GM13977 (cell line): Measurements from ENCODE around the gene SHQ1.
"Not testable (repeated sequence)": the region's sequence is repeated elsewhere in the genome, so short reads cannot be mapped to it uniquely, and the experiment has no call there.

Experiments
- DNase-seq: peaks from one replicate; pipeline ENCODE4 v3.0.0; 2012; ENCODE audit warnings: low spot score
- in situ Hi-C: fragments of 300-500 bp; cut with MboI; formaldehyde crosslinking; loops from one replicate; pipeline ENCODE4 v1.12.0; 2022; ENCODE audit warnings: low sequenced_read_pairs, low pct_unique_long_range_greater_than_20kb, mixed read lengths, inconsistent platforms; ENCODE audit not compliant: unreplicated experiment
- TF ChIP-seq, protein P1 (sequence below): IDR thresholded peaks from 2 replicates; pipeline ENCODE4 v1.5.1; 2012; ENCODE audit warnings: mild to moderate bottlenecking, control low read depth; ENCODE audit not compliant: insufficient read depth; ENCODE audit errors: extremely low read depth, missing control alignments

SHQ1 gene

DNA sequence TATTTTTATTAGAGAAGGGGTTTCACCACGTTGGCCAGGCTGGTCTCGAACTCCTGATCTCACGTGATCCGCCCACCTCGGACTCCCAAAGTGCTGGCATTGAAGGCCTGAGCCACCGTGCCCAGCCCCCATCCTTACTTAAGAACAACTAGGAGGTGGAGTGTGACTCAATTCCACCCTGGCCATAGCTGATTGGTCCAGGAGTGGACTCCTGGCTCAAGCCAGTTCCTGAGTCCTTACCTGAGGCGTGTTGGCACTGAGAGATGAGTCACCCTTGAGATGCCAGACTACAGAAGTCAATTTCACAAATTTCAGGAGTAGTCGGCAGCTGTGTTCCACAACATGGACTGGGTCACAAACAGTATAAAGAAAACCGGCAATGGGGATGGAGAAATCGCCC, 124.2 kb downstream of the SHQ1 start:
- no peak for DNase-seq
- TF ChIP-seq, protein P1, sequence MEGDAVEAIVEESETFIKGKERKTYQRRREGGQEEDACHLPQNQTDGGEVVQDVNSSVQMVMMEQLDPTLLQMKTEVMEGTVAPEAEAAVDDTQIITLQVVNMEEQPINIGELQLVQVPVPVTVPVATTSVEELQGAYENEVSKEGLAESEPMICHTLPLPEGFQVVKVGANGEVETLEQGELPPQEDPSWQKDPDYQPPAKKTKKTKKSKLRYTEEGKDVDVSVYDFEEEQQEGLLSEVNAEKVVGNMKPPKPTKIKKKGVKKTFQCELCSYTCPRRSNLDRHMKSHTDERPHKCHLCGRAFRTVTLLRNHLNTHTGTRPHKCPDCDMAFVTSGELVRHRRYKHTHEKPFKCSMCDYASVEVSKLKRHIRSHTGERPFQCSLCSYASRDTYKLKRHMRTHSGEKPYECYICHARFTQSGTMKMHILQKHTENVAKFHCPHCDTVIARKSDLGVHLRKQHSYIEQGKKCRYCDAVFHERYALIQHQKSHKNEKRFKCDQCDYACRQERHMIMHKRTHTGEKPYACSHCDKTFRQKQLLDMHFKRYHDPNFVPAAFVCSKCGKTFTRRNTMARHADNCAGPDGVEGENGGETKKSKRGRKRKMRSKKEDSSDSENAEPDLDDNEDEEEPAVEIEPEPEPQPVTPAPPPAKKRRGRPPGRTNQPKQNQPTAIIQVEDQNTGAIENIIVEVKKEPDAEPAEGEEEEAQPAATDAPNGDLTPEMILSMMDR: no peak

DNA sequence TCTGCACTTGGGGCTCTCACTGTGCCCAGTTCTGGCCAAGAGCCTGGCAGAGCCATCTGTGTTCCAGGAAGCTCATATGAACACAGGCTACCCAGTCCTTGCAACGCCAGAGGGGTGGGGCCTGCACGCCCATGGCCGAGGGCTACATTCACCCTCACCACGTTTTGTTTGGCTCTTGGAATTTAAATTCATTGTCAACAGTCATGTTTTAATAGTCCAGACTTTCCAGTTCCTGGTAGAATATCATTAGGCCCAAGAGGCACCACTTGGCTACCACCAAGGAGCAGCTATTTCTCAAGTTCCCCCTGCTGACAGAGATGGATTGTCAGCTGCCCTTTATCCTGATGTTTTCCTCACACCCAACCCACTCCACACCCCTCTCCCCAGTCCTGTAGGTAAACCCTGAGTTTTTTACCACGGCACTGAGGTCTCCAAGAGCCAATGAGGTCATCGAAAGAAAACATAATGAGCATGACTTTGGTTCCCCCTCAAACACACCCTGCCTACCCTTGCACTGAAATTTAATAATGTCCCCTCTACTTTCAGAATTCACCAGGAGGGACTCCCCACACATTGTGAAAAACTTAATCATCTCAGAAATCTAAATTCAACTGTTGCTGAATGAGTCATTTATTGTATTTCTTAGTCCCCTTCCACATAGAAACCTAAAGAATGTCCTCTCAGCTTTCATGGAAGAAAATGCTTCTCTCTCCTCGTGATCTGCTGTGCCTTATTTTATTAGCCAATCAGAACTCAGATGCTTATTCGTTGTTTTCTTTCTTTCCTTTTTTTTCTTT, 125.1 kb downstream of the SHQ1 start:
- TF ChIP-seq, protein P1: no peak
- DNase-seq: peak; percentile 59
- in situ Hi-C loops: no loop called here

More for the DNA sequence above, 124.2 kb downstream of the SHQ1 start:
- in situ Hi-C loops: no loop called here

DNA sequence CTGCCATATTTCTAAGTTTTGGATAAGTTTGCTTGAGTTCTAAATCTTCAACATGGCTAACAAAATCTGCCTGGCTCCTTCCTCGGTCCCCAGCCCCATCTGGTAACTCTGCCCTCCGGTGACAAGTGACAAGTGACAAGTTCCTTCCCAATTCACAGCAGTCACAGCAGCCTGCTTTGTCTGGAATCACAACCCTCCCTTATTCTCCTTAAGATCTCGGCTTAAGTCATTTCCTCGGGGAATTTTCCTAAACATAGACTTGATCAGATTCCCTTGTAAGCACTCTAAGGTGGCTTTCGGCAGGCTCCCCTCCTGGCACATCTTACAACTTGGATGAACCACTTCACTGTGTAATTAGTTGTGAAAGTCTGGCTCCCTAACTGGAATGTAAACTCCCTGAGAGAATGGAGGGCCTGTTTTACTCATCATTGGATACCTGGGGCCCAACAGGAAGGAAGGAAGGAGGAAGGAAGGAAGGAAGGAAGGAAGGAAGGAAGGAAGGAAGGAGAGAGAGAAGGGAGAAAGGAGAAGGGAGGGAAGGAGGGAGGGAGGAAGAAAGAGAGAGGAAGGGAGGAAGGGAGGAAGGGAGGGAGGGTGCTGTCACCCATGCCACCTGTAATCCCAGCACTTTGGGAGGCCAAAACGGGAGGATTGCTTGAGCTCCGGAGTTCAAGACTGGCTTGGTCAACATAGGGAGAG, 126.4 kb downstream of the SHQ1 start:
- in situ Hi-C loops: no loop called here
- TF ChIP-seq, protein P1: no peak
- DNase-seq: no peak

DNA sequence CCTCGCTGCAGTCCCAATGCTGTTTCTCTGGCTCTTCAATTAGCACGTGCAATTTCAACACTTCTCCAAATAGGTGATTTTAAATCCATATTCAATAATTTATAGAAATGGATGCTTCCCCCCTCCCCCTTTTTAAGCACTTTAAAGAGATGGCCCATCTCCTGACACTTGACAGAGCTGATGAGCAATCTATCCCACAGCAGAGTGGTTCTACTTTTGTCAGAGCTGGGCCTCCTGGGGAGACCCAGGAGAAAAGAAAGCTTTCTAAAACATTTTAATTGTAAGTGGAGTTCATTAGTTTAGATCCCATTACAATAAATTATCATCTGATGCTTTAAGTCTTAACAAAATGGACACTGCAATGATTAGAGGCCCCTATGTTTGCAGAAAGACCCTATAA, 127.7 kb downstream of the SHQ1 start:
- in situ Hi-C loops: no loop called here
- TF ChIP-seq, protein P1: no peak
- DNase-seq: no peak

DNA sequence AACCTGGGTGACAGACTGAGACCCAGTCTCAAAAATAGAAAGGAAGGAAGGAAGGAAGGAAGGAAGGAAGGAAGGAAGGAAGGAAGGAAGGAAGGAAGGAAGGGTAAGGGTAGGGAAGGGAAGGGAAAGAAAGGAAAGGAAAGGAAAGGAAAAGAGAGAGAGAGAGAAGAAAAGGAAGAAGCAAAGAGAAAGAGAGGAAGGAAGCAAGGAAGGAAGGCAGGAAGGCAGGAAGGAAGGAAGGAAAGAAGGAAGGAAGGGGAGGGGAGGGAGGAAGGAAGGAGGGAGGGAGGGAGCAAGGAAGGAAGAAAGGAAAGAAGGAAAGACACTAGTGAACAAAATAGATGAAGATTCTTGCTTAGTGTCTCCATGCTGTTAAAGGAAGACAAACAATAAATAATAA, 129.1 kb downstream of the SHQ1 start:
- DNase-seq: no peak
- TF ChIP-seq, protein P1: no peak
- in situ Hi-C loops: no loop called here

DNA sequence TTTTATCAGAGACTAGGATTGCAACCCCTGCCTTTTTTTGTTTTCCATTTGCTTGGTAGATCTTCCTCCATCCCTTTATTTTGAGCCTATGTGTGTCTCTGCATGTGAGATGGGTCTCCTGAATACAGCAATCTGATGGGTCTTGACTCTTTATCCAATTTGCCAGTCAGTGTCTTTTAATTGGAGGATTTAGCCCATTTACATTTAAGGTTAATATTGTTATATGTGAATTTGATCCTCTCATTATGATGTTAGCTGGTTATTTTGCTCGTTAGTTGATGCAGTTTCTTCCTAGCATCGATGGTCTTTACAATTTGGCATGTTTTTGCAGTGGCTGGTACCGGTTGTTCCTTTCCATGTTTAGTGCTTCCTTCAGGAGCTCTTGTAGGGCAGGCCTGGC, 134.1 kb downstream of the SHQ1 start:
- in situ Hi-C loops, DNase-seq: not testable (repeated sequence)

DNA sequence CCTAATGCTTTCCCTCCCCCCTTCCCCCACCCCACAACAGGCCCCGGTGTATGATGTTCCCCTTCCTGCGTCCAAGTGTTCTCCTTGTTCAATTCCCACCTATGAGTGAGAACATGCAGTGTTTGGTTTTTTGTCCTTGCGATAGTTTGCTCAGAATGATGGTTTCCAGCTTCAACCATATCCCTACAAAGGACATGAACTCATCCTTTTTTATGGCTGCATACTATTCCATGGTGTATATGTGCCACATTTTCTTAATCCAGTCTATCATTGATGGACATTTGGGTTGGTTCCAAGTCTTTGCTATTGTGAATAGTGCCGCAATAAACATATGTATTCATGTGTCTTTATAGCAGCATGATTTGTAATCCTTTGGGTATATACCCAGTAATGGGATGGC, 137.8 kb downstream of the SHQ1 start:
- in situ Hi-C loops: not testable (repeated sequence)

More for the DNA sequence above, 137.8 kb downstream of the SHQ1 start:
- DNase-seq: not testable (repeated sequence)
